ENCODE results near the gene CD2AP.

GRCh38 chr6:47650553-47651432, 173.2 kb downstream of the CD2AP start:
- TF ChIP-seq TCF4 (CRISPR knock-in tag; IDR thresholded peaks at IDR 0.05; ENCODE audit: borderline replicate concordance) (no peak), ARNTL (CRISPR knock-in tag; IDR thresholded peaks at IDR 0.05; ENCODE audit: borderline replicate concordance, low read depth) (no peak), ISL1 (CRISPR knock-in tag; IDR thresholded peaks at IDR 0.05) (no peak)

Measured in SK-N-SH treated with all-trans-retinoic acid at 6 μM for 48 hours (cell line).